IMR-90 (cell line): ENCODE data around the gene ZPBP2. TPM values are rescaled to one million over a fixed set of nuclear protein-coding genes. Genes with fewer than 3 reads are reported as not detected.
A peak's percentile ranks its signal among the peaks of the same experiment; 100 is the strongest.

Experiments
- ATAC-seq: fragments of 200-7000 bp; cut with Tn5 transposase; 2 replicates; pipeline ENCODE4 v1.9.1; 2020; ENCODE audit warnings: low read depth, mild to moderate bottlenecking, moderate library complexity
- BruUV-seq: library from RNA; stranded (reverse); fragments of 400-500 nt; replicated peaks from 2 replicates; lab custom pipeline; 2021; lab: Mats Ljungman, UMichigan
- CTCF ChIA-PET: fragments of 300-600 bp; formaldehyde crosslinking; extraction: SDS; loops from one replicate; lab custom pipeline; 2021; ENCODE audit warnings: antibody characterized with exemption; lab: Yijun Ruan, JAX
- POLR2A ChIA-PET: fragments of 300-600 bp; sonication (Branson Sonifier 250); formaldehyde crosslinking; loops from one replicate; lab custom pipeline; 2022; ENCODE audit warnings: antibody characterized with exemption; ENCODE audit not compliant: unreplicated experiment; lab: Charles Lee
- DNase-seq: peaks from one replicate; pipeline ENCODE4 v3.0.0; 2013
- H2AFZ ChIP-seq: replicated peaks from 2 replicates; pipeline ENCODE3; 2013; ENCODE audit warnings: low read length, mild to moderate bottlenecking; ENCODE audit not compliant: poor library complexity
- H2AK5ac ChIP-seq: 2 replicates; pipeline ENCODE4 v1.6.1; 2013; ENCODE audit warnings: low read depth, low read length, inconsistent platforms
- H2AK9ac ChIP-seq: replicated peaks from 2 replicates; pipeline ENCODE3; 2013; ENCODE audit warnings: mild to moderate bottlenecking, low read depth, low read length, moderate library complexity; ENCODE audit not compliant: poor library complexity
- H2BK120ac ChIP-seq: 2 replicates; pipeline ENCODE4 v1.6.1; 2013; ENCODE audit warnings: low read depth, low read length, inconsistent platforms
- H2BK15ac ChIP-seq: 3 replicates; pipeline ENCODE4 v1.6.1; 2013; ENCODE audit warnings: low read depth, low read length, inconsistent platforms
- H2BK20ac ChIP-seq: 2 replicates; pipeline ENCODE4 v1.6.1; 2013; ENCODE audit warnings: low read depth, mild to moderate bottlenecking, inconsistent platforms, low read length, moderate library complexity
- H2BK5ac ChIP-seq: 2 replicates; pipeline ENCODE4 v1.6.1; 2013; ENCODE audit warnings: mild to moderate bottlenecking, low read depth, low read length, inconsistent platforms; ENCODE audit not compliant: poor library complexity, severe bottlenecking
- H3K14ac ChIP-seq: replicated peaks from 2 replicates; pipeline ENCODE4 v1.6.1; 2013; ENCODE audit warnings: low read depth, low read length, inconsistent platforms
- H3K18ac ChIP-seq: 2 replicates; pipeline ENCODE4 v1.6.1; 2013; ENCODE audit warnings: low read depth, low read length, control low read depth
- H3K23ac ChIP-seq: 2 replicates; pipeline ENCODE4 v1.6.1; 2013; ENCODE audit warnings: low read depth, low read length, inconsistent platforms
- H3K27ac ChIP-seq: 2 replicates; pipeline ENCODE4 v1.5.1; 2013; ENCODE audit warnings: mild to moderate bottlenecking, control low read depth, low read length; ENCODE audit not compliant: insufficient read depth
- H3K27me3 ChIP-seq: 2 replicates; pipeline ENCODE4 v1.6.1; 2013; ENCODE audit warnings: low read length; ENCODE audit not compliant: control insufficient read depth, insufficient read depth
- H3K36me3 ChIP-seq: 2 replicates; pipeline ENCODE4 v1.6.1; 2013; ENCODE audit warnings: low read length, mixed read lengths; ENCODE audit not compliant: control insufficient read depth, insufficient read depth
- H3K4ac ChIP-seq: 2 replicates; pipeline ENCODE4 v1.6.1; 2013; ENCODE audit warnings: low read depth, low read length, inconsistent platforms
- H3K4me1 ChIP-seq: 2 replicates; pipeline ENCODE4 v1.6.1; 2013; ENCODE audit warnings: low read length, mixed read lengths; ENCODE audit not compliant: control insufficient read depth, insufficient read depth
- H3K4me2 ChIP-seq: 2 replicates; pipeline ENCODE4 v1.6.1; 2013; ENCODE audit warnings: low read depth, mild to moderate bottlenecking, control low read depth, low read length, moderate library complexity
- H3K4me3 ChIP-seq: 2 replicates; pipeline ENCODE4 v1.5.1; 2013; ENCODE audit warnings: low read depth, mild to moderate bottlenecking, control low read depth, low read length, moderate library complexity; ENCODE audit not compliant: insufficient read depth
- H3K56ac ChIP-seq: 2 replicates; pipeline ENCODE4 v1.6.1; 2013; ENCODE audit warnings: low read length, inconsistent platforms; ENCODE audit not compliant: insufficient read depth; ENCODE audit errors: extremely low read depth
- H3K79me1 ChIP-seq, 2 experiments: 2 replicates each; pipeline ENCODE4 v1.6.1; 2013; ENCODE audit warnings: low read length in 2 of 2, inconsistent platforms in 1 of 2, low read depth in 1 of 2
- H3K9ac ChIP-seq: 2 replicates; pipeline ENCODE4 v1.6.1; 2013; ENCODE audit warnings: low read depth, low read length, control low read depth
- H3K9me1 ChIP-seq: 2 replicates; pipeline ENCODE4 v1.6.1; 2013; ENCODE audit warnings: low read length, inconsistent platforms; ENCODE audit not compliant: insufficient read depth
- H3K9me3 ChIP-seq: 2 replicates; pipeline ENCODE4 v1.6.1; 2013; ENCODE audit warnings: low read length; ENCODE audit not compliant: control insufficient read depth, insufficient read depth
- H4K20me1 ChIP-seq: 2 replicates; pipeline ENCODE4 v1.6.1; 2013; ENCODE audit warnings: low read length, inconsistent platforms; ENCODE audit not compliant: insufficient read depth
- H4K5ac ChIP-seq: 2 replicates; pipeline ENCODE4 v1.6.1; 2013; ENCODE audit warnings: mild to moderate bottlenecking, low read depth, low read length, control low read depth
- H4K8ac ChIP-seq, 2 experiments: 2 replicates each; pipeline ENCODE4 v1.6.1; 2013; ENCODE audit warnings: low read depth in 2 of 2, low read length in 2 of 2, control low read depth in 1 of 2, inconsistent platforms in 1 of 2
- H4K91ac ChIP-seq: 2 replicates; pipeline ENCODE4 v1.6.1; 2013; ENCODE audit warnings: low read depth, low read length, inconsistent platforms; ENCODE audit not compliant: insufficient read depth
- BHLHE40 ChIP-seq: fragments of 150-350 bp; IDR thresholded peaks from 2 replicates; pipeline ENCODE4 v1.6.1; 2016; ENCODE audit warnings: mild to moderate bottlenecking, low read depth, low read length
- MAZ ChIP-seq: IDR thresholded peaks from 2 replicates; pipeline ENCODE4 v1.6.1; 2012; ENCODE audit warnings: low read depth, mild to moderate bottlenecking, low read length, improper control_type of control experiment, moderate library complexity, borderline replicate concordance
- WGBS, 2 experiments: methylation state at CpG; one replicate each; pipeline versions ENCODE4 v1.1.5 to v1.1.7; 2013; ENCODE audit warnings: missing lambda C conversion rate in 2 of 2; ENCODE audit not compliant: insufficient read length in 1 of 2; ENCODE audit errors: extremely low coverage in 2 of 2; 5-methylcytosine and 5-hydroxymethylcytosine counted together
- dilution Hi-C: fragments of 300-500 bp; cut with HindIII; formaldehyde crosslinking; loops from one replicate; pipeline ENCODE4 v1.14.3; 2018; ENCODE audit warnings: low sequenced_read_pairs; ENCODE audit not compliant: unreplicated experiment
- in situ Hi-C: fragments of 300-500 bp; cut with MboI; formaldehyde crosslinking; loops from 3 replicates; pipeline ENCODE4 v1.14.3; 2019; ENCODE audit warnings: low sequenced_read_pairs, inconsistent platforms, mixed read lengths
- intact Hi-C: fragments of 100-400 bp; cut with micrococcal nuclease; formaldehyde crosslinking; loops from 2 replicates; pipeline ENCODE4 v1.10.0; 2022
- polyA plus RNA-seq, 3 experiments: library from polyadenylated mRNA; depleted of rRNA; stranded (reverse); fragments of >200 nt; gene quantifications; 2 replicates each; pipeline ENCODE4 v1.2.3, GENCODE V29; 2012; ENCODE audit warnings: low replicate concordance in 1 of 3
- total RNA-seq: library from RNA; depleted of rRNA; stranded (reverse); fragments of >200 nt; gene quantifications from 2 replicates; pipeline ENCODE4 v1.2.3, GENCODE V29; 2012

ZPBP2 gene
- total and polyA plus RNA-seq, 2 of the 4 experiments (the other 2 are of a cell fraction): not detected

DNA sequence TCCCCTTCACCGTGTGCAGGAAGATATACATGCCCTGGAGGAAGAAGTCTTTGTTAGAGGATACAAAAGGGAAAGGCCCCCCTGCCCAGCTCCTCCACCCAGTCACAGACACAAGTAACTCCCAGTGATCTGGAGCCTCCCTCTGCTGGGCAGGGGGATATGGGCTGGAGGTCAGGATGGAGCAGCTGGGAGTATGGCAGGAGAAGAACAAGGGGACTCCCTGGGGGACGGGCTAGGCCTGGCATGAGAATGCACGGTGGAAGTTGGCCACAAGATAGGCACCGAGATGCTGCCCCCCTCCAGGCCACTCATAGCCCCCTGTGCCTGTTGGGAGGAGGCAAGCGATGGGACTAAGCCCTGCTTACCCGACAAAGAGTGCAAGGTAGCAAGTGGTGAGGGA lies 55.2 kb downstream of the ZPBP2 start:
- Histone ChIP-seq H3K4ac (no peak overlapping the region), H3K14ac (no peak overlapping the region), H2BK120ac (no peak overlapping the region), H3K18ac (no peak overlapping the region), H2AK9ac (peak overlapping the region; percentile 33), H3K27me3 (no peaks in the 10 kb centered on the region), H3K4me1 (peaks cover 28% of the 10 kb centered on the region), H2BK15ac (no peak overlapping the region), H3K23ac (no peak overlapping the region), H2BK20ac (no peak overlapping the region), H3K9me1 (peaks cover 28% of the 10 kb centered on the region), H4K8ac (no peak overlapping the region), H3K36me3 (peaks cover 47% of the 10 kb centered on the region), H4K91ac (no peak overlapping the region), H4K20me1 (peaks cover 43% of the 10 kb centered on the region), H3K9me3 (no peaks in the 10 kb centered on the region), H3K4me3 (no peak overlapping the region), H3K9ac (no peak overlapping the region), H3K4me2 (no peak overlapping the region), H3K79me1 (peaks cover 9 to 61% of the 10 kb centered on the region in 2 experiments; a peak in 3 of 4 replicates), H2AK5ac (no peak overlapping the region), H3K56ac (no peak overlapping the region), H4K5ac (no peak overlapping the region), H2AFZ (no peak overlapping the region), H3K27ac (no peak overlapping the region), H2BK5ac (no peak overlapping the region)
- ATAC-seq (no peak), DNase-seq (no peak)
- no TSS peak for BruUV-seq
- 100% methylated on average over 1 of the region's 6 CpGs; no CpG with 5 or more reads in 1 of the 2 experiments for WGBS, 2 experiments
- in situ Hi-C loops (no loop called here), dilution Hi-C loops (no loop called here), intact Hi-C loops (no loop called here)
- TF ChIP-seq MAZ (no peak), BHLHE40 (no peak)
- ChIA-PET POLR2A (no interaction called here), CTCF (no interaction called here)
